Fibroblast of pulmonary artery (primary cell): ENCODE measurements around the gene KRT26.

Source experiments
- DNase-seq: peaks from one replicate; pipeline ENCODE4 v3.0.0-alpha.2; 2010; ENCODE audit warnings: low read depth
- H3K4me3 ChIP-seq: replicated peaks from 2 replicates; pipeline ENCODE4 v1.5.1; 2011; ENCODE audit warnings: low read depth, mild to moderate bottlenecking, control low read depth, low read length, moderate library complexity
- CTCF ChIP-seq: IDR thresholded peaks from 2 replicates; pipeline ENCODE4 v1.5.1; 2011; ENCODE audit warnings: mild to moderate bottlenecking, control low read depth, low read length, inconsistent platforms; ENCODE audit errors: missing control alignments

The KRT26 gene

DNA sequence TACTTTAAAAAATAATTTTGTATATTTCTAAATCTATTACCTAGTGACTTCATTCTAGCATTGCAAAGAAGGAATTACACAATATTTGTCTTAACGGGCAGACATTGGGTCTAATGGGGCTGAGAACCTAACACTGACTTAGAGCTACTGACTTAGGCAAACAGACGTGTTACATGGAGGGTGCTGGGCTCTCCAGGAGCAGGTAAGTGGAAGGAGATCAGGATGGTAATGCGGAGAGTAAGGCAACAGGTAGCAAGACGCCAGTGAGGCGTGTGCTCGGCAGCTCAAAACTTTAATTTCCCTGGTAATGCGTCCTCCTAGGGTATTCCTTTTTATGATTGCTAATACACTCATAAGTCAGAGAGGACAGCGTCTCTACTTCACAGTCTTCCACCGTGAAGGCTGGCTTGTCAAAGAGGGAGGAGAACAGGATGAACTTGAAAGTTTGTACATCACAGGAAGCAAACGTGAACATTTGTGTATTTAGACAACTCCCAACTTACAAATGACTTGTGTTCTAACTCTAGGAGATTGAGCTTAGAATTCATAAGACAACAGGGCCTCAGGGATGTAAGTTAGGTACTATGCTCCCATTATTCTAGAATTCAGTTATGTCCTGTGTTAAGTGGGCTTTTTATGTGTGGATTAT is 23.1 kb upstream of the KRT26 start:
- TF ChIP-seq CTCF = no peak
- no peak overlapping the region for H3K4me3 ChIP-seq
- DNase-seq = no peak

GRCh38 chr17:40794466-40794865 is 22.5 kb upstream of the KRT26 start:
- no peak for TF ChIP-seq CTCF
- DNase-seq = no peak
- no peak overlapping the region for H3K4me3 ChIP-seq

DNA sequence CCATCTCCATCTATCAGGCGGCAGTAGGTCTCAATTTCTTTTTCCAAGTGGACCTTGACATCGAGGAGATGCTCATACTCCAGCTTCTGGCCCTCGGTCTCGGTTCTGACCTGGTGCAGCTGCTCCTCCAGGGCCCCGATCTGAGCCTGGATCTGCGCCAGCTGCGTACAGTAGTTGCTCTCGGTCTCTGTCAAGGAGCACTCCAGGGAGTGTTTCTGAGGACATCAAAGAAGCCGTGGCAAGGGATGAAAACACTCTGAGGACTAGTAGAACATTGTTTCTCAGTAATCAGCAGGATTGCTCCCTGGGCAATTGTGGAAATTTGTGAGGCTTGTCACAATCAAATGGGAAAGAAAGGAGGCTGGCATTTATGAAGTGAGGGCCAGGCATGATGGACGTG is 21.8 kb upstream of the KRT26 start:
- H3K4me3 ChIP-seq = no peak overlapping the region
- DNase-seq = no peak
- TF ChIP-seq CTCF = no peak

GRCh38 chr17:40791787-40792436 is 19.9 kb upstream of the KRT26 start:
- TF ChIP-seq CTCF = peak; percentile 72
- no peak overlapping the region for H3K4me3 ChIP-seq
- DNase-seq = peak; percentile 65

DNA sequence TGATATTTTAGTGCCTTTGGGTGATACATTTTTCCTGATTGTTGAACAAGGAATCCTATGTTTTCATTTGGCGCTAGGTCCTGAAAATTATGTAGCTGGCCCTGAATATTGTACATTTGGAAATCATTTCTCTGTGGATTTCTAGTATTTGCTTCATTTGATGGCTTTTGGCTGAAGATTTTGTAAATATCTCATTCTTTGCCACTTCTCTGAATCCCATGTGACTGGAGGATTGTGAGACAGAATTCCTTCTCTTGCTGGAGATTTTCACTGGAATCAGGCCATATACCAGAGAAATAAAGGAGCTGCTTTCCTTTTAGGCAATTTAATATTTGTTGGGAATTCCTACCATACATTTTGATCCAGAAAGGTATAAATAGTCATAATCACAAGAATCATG is 19.1 kb upstream of the KRT26 start:
- DNase-seq = no peak
- no peak for TF ChIP-seq CTCF
- H3K4me3 ChIP-seq = no peak overlapping the region

DNA sequence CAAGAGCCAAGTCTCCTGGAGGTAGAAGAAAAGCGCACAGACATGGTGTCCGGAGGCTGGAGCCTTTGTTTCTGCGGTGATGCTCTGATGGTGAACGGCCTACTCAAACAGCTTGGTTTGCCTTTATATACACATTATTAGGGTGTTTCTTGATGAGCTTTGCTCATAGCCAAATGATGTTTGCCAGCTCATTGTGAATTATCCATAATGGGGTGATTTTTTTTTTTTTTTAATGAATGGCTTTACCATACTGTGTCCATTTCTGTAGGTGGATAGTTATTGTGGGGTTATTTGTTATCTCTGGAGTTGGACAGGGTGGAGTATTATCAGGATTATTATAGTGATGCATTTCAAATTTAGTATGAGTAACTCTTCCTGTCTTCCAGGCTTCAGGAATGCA is 10.4 kb upstream of the KRT26 start, which contains the start of gene KRT27:
TSS of gene KRT27 (minus strand) at position 101 of the 400 bp plus-strand sequence. CDS start at position 44, 57 bp downstream.
- DNase-seq = no peak
- TF ChIP-seq CTCF = no peak
- H3K4me3 ChIP-seq = no peak within 1 kb of the TSS
